Breast epithelium (tissue), 4 donors: Measurements from ENCODE around the gene DPYD. TPM values are rescaled to one million over a fixed set of nuclear protein-coding genes. Genes with fewer than 3 reads are reported as not detected.

ENCODE experiments used
- DNase-seq, 2 donors: peaks; one replicate each; pipeline ENCODE4 v3.0.0-alpha.2; 2019; ENCODE audit warnings: low spot score in 2 of 2
- H3K27ac ChIP-seq, 2 donors: fragments of 200-600 bp; sonication (generic) in 1 of 2; one replicate each; pipeline ENCODE4 v1.5.1; 2016 to 2019; ENCODE audit warnings: mild to moderate bottlenecking in 1 of 2
- H3K27me3 ChIP-seq, 2 donors: fragments of 200-600 bp; sonication (generic) in 1 of 2; one replicate each; pipeline versions ENCODE4 v1.5.1 to v1.6.0; 2017 to 2019; ENCODE audit warnings: control low read depth in 1 of 2, mild to moderate bottlenecking in 1 of 2
- H3K36me3 ChIP-seq: fragments of 200-600 bp; one replicate; pipeline ENCODE4 v1.5.1; 2019
- H3K4me1 ChIP-seq, 2 donors: fragments of 200-600 bp; sonication (generic); one replicate each; pipeline ENCODE4 v1.5.1; 2016 to 2019; ENCODE audit warnings: control low read depth in 1 of 2
- H3K4me3 ChIP-seq, 3 donors: fragments of 200-600 bp; sonication (generic); 1 replicate in 2 of 3; 2 replicates in 1 of 3; pipeline ENCODE4 v1.5.1; 2016 to 2019; ENCODE audit warnings: mild to moderate bottlenecking in 3 of 3, moderate library complexity in 2 of 3
- H3K9me3 ChIP-seq, 2 donors: fragments of 200-600 bp; sonication (generic) in 1 of 2; one replicate each; pipeline ENCODE4 v1.5.1; 2016 to 2019; ENCODE audit warnings: control low read depth in 1 of 2
- POLR2A ChIP-seq: fragments of 450-650 bp; IDR thresholded peaks from one replicate; pipeline ENCODE4 v1.6.1; 2016; ENCODE audit warnings: antibody characterized with exemption, mild to moderate bottlenecking, moderate library complexity
- POLR2AphosphoS5 ChIP-seq, 3 donors: sonication (generic); formaldehyde crosslinking; IDR thresholded peaks; one replicate each; pipeline ENCODE4 v1.6.1; 2017; ENCODE audit warnings: antibody characterized with exemption in 3 of 3
- intact Hi-C: fragments of 100-400 bp; cut with DNase I; formaldehyde crosslinking; loops from one replicate; pipeline ENCODE4 v1.15.1; 2023; ENCODE audit warnings: low total_unique reads
- total RNA-seq, 3 donors: library from RNA; depleted of rRNA; stranded (reverse); fragments of >200 nt; gene quantifications; one replicate each; pipeline ENCODE4 v1.1.0, GENCODE V29; 2016
- TF ChIP-seq, protein P1 (sequence below), 3 donors: fragments of 450-650 bp; IDR thresholded peaks; one replicate each; pipeline ENCODE4 v1.5.1; 2016 to 2017; ENCODE audit warnings: antibody characterized with exemption in 3 of 3, mild to moderate bottlenecking in 3 of 3, moderate library complexity in 3 of 3

Gene DPYD
- total RNA-seq, 3 donors from 2014 or later, result 56.4 to 95.1 (median 58.1) TPM

DNA sequence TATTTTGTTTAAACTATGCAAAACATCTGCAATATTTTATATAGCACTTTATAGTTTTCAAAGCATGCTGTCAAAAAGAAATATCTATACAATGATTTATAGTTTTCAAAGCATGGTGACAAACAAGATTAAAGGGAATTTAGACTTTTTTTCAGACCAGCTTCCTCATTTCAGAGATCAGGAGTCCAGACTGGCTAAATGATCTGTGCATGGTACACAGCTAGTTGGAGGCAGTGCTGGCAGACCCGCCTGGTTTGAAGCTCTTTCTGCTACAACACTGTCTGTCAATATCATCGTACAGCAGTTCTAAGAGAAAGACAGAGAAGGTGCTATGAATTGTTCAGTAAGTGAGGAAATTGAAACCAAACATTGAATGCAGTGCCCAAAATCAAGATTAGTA is 720.2 kb downstream of the DPYD start:
- no peak overlapping the region for H3K4me3 ChIP-seq
- intact Hi-C loops, result no loop called here
- no peaks in the 10 kb centered on the region for H3K9me3 ChIP-seq
- TF ChIP-seq POLR2A, result no peak
- no peak for TF ChIP-seq POLR2AphosphoS5 (IDR thresholded peaks at IDR 0.05)
- TF ChIP-seq, protein P1, sequence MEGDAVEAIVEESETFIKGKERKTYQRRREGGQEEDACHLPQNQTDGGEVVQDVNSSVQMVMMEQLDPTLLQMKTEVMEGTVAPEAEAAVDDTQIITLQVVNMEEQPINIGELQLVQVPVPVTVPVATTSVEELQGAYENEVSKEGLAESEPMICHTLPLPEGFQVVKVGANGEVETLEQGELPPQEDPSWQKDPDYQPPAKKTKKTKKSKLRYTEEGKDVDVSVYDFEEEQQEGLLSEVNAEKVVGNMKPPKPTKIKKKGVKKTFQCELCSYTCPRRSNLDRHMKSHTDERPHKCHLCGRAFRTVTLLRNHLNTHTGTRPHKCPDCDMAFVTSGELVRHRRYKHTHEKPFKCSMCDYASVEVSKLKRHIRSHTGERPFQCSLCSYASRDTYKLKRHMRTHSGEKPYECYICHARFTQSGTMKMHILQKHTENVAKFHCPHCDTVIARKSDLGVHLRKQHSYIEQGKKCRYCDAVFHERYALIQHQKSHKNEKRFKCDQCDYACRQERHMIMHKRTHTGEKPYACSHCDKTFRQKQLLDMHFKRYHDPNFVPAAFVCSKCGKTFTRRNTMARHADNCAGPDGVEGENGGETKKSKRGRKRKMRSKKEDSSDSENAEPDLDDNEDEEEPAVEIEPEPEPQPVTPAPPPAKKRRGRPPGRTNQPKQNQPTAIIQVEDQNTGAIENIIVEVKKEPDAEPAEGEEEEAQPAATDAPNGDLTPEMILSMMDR (IDR thresholded peaks at IDR 0.05), result no peak
- no peak overlapping the region for H3K27ac ChIP-seq
- H3K4me1 ChIP-seq, result no peaks in the 10 kb centered on the region
- no peak for DNase-seq
- no peaks in the 10 kb centered on the region for H3K36me3 ChIP-seq
- H3K27me3 ChIP-seq, result no peaks in the 10 kb centered on the region

DNA sequence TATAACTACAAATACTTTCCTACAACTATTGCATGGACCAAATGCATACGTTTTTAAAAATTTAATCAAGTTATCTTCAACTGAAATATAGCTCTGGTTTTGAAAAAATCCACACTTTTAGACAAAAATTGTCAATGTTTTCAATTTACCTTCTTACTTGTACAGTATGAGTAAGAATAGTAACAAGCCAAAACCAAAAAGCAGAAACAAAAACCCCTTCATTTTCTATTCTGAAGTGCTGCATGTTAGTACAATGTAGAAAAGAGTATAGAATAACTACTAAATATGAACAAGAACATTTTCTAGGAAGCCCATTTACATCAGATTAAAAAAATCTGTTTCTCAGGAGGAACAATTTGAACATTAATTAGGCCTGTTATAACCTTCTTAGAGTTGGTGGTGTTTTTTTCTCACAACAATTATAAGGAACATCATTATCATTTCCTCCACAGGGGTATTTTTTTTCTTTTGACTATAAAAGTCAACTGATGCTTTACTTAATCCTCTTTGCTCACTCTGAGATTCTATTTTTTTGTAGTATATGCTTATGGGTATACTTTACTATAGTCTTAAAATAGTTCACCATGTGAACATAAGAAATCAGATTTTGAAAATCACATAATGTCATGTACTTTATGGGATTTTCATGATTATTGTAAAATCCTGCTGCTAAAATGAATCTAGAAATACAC is 723.9 kb downstream of the DPYD start:
- DNase-seq, result no peak
- Histone ChIP-seq H3K4me3 (no peak overlapping the region), H3K36me3 (no peaks in the 10 kb centered on the region), H3K27me3 (no peaks in the 10 kb centered on the region), H3K4me1 (no peaks in the 10 kb centered on the region), H3K27ac (no peak overlapping the region), H3K9me3 (no peaks in the 10 kb centered on the region)
- intact Hi-C loops, result no loop called here
- TF ChIP-seq POLR2A (no peak), POLR2AphosphoS5 (IDR thresholded peaks at IDR 0.05) (no peak)
- TF ChIP-seq, protein P1 (IDR thresholded peaks at IDR 0.05), result no peak

DNA sequence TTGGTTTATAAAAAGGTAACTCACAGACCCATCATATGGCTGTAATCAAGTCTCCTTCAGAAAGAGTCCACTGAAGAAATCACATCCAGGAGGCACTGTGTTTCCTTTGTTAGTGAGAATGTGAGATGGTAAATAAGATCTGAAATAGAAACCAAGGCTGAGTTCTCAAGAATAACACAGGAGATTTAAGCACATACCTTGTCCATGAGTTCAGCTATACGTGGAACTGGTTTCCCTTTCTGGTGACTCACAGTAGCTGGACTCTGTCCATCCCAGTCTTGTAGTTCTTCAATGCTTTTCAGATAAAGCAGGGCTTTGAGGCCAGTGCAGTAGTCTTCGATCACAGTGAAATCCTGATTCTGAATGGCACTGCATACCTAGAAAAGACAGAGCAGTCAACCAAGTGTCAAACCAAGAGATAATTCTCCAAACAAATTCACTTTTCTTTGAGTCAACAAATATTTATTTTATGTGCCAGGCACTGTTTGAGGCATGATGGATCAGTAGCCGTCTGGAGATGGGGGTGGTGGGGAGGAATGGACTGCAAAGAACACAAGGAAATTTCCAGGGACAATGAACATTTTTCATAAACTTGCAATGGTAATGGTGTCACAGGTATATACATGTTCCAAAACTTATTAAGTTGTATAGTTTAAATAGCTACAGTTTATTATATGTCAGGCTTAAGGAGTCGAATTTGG is 727.8 kb downstream of the DPYD start:
- Histone ChIP-seq H3K4me1 (no peaks in the 10 kb centered on the region), H3K36me3 (no peaks in the 10 kb centered on the region), H3K27me3 (no peaks in the 10 kb centered on the region), H3K4me3 (no peak overlapping the region), H3K9me3 (no peaks in the 10 kb centered on the region), H3K27ac (no peak overlapping the region)
- DNase-seq, result peak in 1 of 2 donors; percentile 25
- TF ChIP-seq, protein P1 (IDR thresholded peaks at IDR 0.05), result no peak
- TF ChIP-seq POLR2AphosphoS5 (IDR thresholded peaks at IDR 0.05) (no peak), POLR2A (no peak)
- intact Hi-C loops, result no loop called here

DNA sequence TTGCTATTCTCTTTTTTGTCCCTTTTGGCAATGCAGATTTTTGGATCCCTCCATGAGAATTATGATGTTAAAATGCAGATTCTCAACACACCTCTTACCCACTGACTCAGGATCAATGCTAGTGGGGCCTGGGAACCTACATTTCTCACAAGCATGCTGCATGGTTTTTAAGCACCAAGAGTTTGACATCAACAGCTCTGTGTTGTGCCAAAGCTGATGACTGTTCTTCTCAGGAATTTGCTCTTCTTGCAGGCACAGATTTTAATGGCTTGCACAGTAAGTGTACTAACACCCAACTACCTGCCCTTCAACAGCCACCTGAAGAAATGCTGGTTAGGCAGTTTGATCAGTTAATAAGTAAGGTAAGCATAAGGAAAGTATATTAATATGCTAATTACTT is 730.5 kb downstream of the DPYD start:
- H3K4me1 ChIP-seq, result no peaks in the 10 kb centered on the region
- TF ChIP-seq POLR2AphosphoS5 (IDR thresholded peaks at IDR 0.05) (no peak), POLR2A (no peak)
- TF ChIP-seq, protein P1 (IDR thresholded peaks at IDR 0.05), result no peak
- no peaks in the 10 kb centered on the region for H3K36me3 ChIP-seq
- H3K27ac ChIP-seq, result no peak overlapping the region
- H3K27me3 ChIP-seq, result no peaks in the 10 kb centered on the region
- H3K9me3 ChIP-seq, result no peaks in the 10 kb centered on the region
- no peak for DNase-seq
- intact Hi-C loops, result no loop called here
- H3K4me3 ChIP-seq, result no peak overlapping the region

DNA sequence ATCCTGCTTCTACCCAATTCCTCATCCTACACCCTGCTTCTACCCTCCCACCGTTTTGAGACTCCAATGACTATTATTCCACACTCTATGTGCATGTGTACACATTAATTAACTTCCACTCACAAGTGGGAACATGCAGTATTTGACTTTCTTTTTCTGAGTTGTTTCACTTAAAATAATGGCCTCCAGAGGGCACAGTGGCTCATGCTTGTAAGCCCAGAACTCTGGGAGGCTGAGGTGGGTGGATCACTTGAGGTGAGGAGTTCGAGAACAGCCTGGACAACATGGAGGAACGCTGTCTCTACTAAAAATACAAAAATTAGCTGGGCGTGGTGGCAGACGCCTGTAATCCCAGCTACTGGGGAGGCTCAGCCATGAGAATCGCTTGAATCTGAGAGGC is 734.5 kb downstream of the DPYD start:
- no peak overlapping the region for H3K4me3 ChIP-seq
- intact Hi-C loops, result no loop called here
- H3K27ac ChIP-seq, result no peak overlapping the region
- no peak for DNase-seq
- no peak for TF ChIP-seq POLR2AphosphoS5 (IDR thresholded peaks at IDR 0.05)
- TF ChIP-seq, protein P1 (IDR thresholded peaks at IDR 0.05), result no peak
- no peaks in the 10 kb centered on the region for H3K9me3 ChIP-seq
- H3K36me3 ChIP-seq, result no peaks in the 10 kb centered on the region
- H3K27me3 ChIP-seq, result no peaks in the 10 kb centered on the region
- no peaks in the 10 kb centered on the region for H3K4me1 ChIP-seq
